HG02852 (cell line): ENCODE data around the gene SLC50A1.

ENCODE experiments used
- ATAC-seq: cut with Tn5 transposase; IDR thresholded peaks from one replicate; pipeline ENCODE4 v1.9.1; 2021; ENCODE audit warnings: mild to moderate bottlenecking, moderate library complexity; ENCODE audit not compliant: unreplicated experiment

The SLC50A1 gene

GRCh38 chr1:155169541-155169940 is 33.9 kb downstream of the SLC50A1 start:
- no peak for ATAC-seq

DNA sequence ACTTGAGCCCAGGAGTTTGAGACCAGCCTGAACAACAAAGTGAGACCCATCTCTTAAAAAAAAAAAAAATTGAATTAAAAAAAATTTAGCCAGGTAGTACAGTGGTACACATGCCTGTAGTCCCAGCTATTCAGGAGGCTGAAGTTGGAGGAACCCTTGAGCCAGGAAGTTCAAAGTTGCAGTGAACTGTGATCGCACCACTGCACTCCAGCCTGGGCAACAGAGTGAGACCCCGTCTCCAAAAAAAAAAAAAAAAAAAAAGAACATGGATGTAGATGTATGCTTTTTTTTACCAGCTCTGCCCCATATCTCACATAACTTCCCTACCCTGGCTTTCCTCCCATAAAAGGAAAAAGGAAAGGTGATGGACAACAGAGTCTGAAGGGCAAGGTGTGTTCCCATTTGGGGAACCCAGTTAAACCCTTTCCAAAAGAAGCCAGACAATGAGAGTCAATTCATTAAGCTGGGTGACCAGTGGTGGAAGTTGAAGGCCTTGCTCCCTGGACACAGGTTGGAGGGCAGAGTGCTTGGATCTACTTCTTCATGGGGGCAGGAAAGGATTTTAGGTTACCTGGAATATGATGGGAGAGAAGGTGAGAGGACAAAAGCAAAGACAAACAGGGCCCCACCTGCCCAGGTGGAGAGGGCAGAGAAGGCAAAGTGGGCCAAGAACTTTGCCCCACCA is 34.6 kb downstream of the SLC50A1 start:
- no peak for ATAC-seq

DNA sequence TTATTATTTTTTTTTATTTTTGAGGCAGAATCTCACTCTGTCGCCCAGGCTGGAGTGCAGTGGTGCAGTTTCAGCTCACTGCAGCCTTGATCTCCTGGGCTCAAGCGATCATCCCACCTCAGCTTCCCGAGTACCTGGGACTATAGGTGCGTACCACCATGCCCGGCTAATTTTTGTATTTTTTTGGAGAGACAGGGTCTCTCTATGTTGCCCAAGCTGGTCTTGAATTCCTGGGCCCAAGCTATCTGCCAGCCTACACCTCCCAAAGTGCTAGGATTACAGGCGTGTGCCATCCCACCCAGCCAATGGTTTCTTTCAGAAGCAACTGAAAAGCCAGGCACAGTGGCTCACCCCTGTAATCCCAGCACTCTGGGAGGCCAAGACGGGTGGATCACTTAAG is 35.2 kb downstream of the SLC50A1 start:
- ATAC-seq = no peak

- ATAC-seq = no peak
Observed at GRCh38 chr1:155171836-155172731, 36.4 kb downstream of the SLC50A1 start.

- ATAC-seq = peak; percentile 74
Observed at GRCh38 chr1:155172732-155173477, 37.3 kb downstream of the SLC50A1 start, which contains the start of gene KRTCAP2. Gene KRTCAP2, minus strand, starts transcription at chr1:155173304. Its CDS starts 80 bp downstream, at chr1:155173224.

- ATAC-seq = no peak
Observed at GRCh38 chr1:155173478-155174323, 38.0 kb downstream of the SLC50A1 start, which contains the start of gene TRIM46. Gene TRIM46, plus strand, starts transcription at chr1:155173849. Its CDS starts 118 bp downstream, at chr1:155173967.

DNA sequence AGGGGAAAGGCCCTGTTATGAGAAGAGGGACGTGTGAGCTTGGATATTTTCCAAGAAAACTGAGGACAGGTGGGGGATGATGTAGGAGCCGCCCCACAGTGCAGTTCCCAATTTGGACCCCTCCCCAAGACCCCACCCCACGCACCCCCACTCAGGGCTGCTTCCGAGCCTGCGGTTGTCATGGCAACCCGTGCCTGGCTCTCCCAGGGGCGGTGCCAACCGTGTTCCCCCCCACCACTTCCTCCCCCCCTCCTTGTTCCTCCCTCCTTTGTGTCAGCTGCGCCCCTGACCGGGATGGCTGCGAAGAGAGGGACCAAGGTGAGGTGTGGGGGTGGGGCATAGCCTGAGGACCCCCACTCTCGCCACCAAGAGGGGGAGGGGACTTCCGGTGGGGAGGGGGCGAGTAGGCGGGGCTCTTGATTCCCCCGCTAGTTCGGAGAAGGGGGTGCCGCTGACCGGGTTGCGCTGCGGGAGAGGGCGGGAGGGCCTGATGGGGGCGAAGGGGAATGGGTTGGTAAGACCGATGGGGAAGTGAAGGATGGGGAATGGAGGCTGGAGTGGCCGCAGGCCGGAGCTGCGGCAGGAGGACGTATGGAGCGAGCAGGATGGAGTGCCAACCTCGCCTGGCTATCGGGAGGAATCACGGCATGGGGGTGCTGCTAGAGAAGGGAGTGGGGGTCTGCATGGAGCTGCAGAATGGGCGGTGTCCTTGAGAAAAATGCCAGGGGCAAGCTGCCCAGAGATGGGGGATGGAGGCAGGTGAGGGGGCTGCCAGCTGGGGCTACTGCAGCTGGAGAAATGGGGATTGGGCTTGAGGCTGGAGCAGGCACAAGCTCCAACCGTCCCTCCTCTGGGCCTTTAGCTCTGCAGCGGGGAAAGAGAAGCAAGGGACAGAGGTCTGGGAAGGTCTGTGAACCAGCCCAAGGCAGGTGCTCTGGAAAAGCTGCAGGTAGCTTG is 39.0 kb downstream of the SLC50A1 start:
- no peak for ATAC-seq

DNA sequence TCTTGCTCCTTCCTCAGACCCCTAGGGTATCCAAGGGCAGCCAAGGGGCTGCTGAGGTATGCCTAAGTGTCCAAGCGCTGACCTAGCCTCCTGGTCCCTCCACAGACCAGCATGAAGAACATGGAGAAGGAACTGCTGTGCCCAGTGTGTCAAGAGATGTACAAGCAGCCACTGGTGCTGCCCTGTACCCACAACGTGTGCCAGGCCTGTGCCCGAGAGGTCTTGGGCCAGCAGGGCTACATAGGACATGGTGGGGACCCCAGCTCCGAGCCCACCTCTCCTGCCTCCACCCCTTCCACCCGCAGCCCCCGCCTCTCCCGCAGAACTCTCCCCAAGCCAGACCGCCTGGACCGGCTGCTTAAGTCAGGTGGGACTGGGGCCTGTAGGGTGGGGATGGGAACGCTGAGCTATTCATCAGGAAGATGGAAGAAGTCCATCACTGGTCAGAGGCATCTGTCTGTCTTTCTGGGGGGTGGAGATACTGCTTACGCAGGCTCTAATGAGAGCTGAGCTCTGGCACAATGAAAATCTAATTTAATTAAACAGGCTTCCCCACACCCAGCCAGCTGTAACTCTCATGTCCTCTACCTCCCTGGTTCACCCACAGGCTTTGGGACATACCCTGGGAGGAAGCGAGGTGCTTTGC is 39.8 kb downstream of the SLC50A1 start:
- no peak for ATAC-seq

DNA sequence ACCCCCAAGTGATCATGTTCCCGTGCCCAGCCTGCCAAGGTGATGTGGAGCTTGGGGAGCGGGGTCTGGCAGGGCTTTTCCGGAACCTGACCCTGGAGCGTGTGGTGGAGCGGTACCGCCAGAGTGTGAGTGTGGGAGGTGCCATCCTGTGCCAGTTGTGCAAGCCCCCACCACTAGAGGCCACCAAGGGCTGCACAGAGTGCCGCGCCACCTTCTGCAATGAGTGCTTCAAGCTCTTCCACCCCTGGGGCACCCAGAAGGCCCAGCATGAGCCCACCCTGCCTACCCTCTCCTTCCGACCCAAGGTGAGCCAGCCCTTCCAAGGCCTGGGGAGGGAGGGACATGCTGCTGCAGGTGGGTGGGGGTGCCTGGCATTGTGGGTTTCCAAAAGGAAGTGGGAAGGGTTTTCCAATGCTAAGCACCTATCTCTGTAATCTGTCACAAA is 40.3 kb downstream of the SLC50A1 start:
- no peak for ATAC-seq

GRCh38 chr1:155176544-155177071 is 41.0 kb downstream of the SLC50A1 start:
- ATAC-seq = no peak

- no peak for ATAC-seq
Observed at GRCh38 chr1:155177192-155177917, 41.7 kb downstream of the SLC50A1 start.

- ATAC-seq = no peak
Observed at GRCh38 chr1:155177918-155178281, 42.2 kb downstream of the SLC50A1 start.

DNA sequence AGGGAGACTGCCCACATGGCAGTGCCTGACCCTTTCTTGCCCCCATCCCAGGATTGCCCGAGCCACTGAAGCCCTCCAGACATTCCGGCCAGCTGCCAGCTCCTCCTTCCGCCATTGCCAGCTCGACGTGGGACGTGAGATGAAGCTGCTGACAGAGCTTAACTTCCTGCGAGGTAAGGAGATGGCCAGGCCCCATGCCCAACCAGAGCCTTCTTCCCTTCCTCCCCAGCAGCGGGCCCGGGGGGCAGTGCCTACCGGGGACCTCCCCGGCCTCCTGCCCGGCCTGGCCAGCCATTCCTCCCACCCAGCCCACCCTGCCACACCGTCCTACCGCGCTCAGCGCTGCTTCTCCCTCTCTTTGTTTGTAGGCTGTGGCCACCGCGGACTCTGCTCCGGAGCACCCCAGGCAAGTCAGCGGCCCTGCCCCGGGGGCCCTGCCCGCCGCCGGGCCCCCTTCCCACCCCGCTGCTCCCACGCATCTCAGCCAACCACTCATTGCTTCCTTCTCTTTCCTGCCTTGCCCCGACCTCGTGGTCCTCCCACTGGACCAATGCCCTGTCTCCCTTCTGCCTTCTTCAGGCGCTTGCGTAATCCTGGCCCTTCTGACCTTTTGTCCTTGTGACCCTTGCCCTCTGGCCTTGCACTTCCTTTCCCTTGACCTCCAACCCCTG is 42.9 kb downstream of the SLC50A1 start:
- no peak for ATAC-seq

GRCh38 chr1:155179112-155180031 is 43.7 kb downstream of the SLC50A1 start:
- no peak for ATAC-seq

- ATAC-seq = no peak
Observed at GRCh38 chr1:155181371-155182051, 45.9 kb downstream of the SLC50A1 start.
